Ovary (tissue), 9 donors: ENCODE data around the gene APOOL. TPM values are rescaled to one million over a fixed set of nuclear protein-coding genes. Genes with fewer than 3 reads are reported as not detected.

ENCODE experiments used
- DNase-seq, 5 donors: peaks; one replicate each; pipeline ENCODE4 v3.0.0-alpha.2; 2019 to 2020
- H3K27ac ChIP-seq, 2 donors: fragments of 200-600 bp; one replicate each; pipeline versions ENCODE4 v1.5.1 to v1.8.0; 2019 to 2022
- H3K27me3 ChIP-seq: fragments of 200-600 bp; one replicate; pipeline ENCODE4 v1.8.0; 2022
- H3K36me3 ChIP-seq: fragments of 200-600 bp; sonication (generic); one replicate; pipeline ENCODE4 v1.5.1; 2019
- H3K4me1 ChIP-seq: one replicate; pipeline ENCODE4 v1.8.1; 2013; ENCODE audit warnings: mild to moderate bottlenecking, moderate library complexity; ENCODE audit not compliant: insufficient read depth
- H3K4me3 ChIP-seq: fragments of 200-600 bp; sonication (generic); one replicate; pipeline ENCODE4 v1.5.1; 2017
- H3K9me3 ChIP-seq, 2 donors: fragments of 200-600 bp in 1 of 2; sonication (generic) in 1 of 2; one replicate each; pipeline versions ENCODE4 v1.5.1 to v1.8.1; 2013 to 2019; ENCODE audit warnings: mild to moderate bottlenecking in 1 of 2, moderate library complexity in 1 of 2
- CTCF ChIP-seq, 3 donors: fragments of 450-650 bp in 2 of 3; fragments of 200-600 bp in 1 of 3; IDR thresholded peaks; one replicate each; pipeline versions ENCODE4 v1.5.1 to v1.8.0; 2016 to 2022; ENCODE audit warnings: antibody characterized with exemption in 3 of 3, mild to moderate bottlenecking in 1 of 3
- EP300 ChIP-seq: sonication (generic); formaldehyde crosslinking; IDR thresholded peaks from one replicate; pipeline ENCODE4 v1.6.1; 2017; ENCODE audit warnings: antibody characterized with exemption
- POLR2A ChIP-seq: fragments of 450-650 bp; IDR thresholded peaks from one replicate; pipeline ENCODE4 v1.6.1; 2017; ENCODE audit warnings: antibody characterized with exemption, mild to moderate bottlenecking, moderate library complexity
- WGBS, 3 donors: extraction: QIAGEN DNeasy Blood & Tissue Kit in 1 of 3; methylation state at CpG; one replicate each; pipeline versions ENCODE4 v1.1.5 to v1.1.7; 2013 to 2017; 5-methylcytosine and 5-hydroxymethylcytosine counted together
- intact Hi-C, 4 donors: fragments of 100-400 bp; cut with DNase I; formaldehyde crosslinking; loops; one replicate each; pipeline versions ENCODE4 v1.11.0 to v1.15.1; 2022 to 2023
- polyA plus RNA-seq, 2 donors: library from polyadenylated mRNA; stranded (reverse); fragments of 200-250 nt in 1 of 2; fragments of 350-450 nt in 1 of 2; fragmentation: Illumina TruSeq in 1 of 2; extraction: RNeasy Lipid Tissue Mini Kit (QIAGEN cat#74804) in 1 of 2; gene quantifications; one replicate each; pipeline ENCODE4 v1.2.3, GENCODE V29; 2013 to 2014
- total RNA-seq, 7 donors: library from RNA; depleted of rRNA in 2 of 7; stranded (reverse); fragments of >200 nt in 2 of 7; fragmentation: NEBNext Ultra II Directional in 3 of 7; extraction: Animal tissue kit (Norgen Biotek cat#: 25700) in 3 of 7; gene quantifications; one replicate each; pipeline versions ENCODE4 v1.1.0 to v1.2.4, GENCODE V29; 2016 to 2023
- donor health status: DM: no; HTN: no; CAD: no; lungs with moderate emphysema.
- donor health status: DM: no; HTN: no; CAD: no.
- donor health status: Bipolar disorder and iron deficiency.
- donor health status: DM: yes; HTN: yes; CAD: no.
- donor health status: DM: no; HTN: no; CAD: no.
- donor health status: DM: yes; HTN: yes; CAD: no.

The APOOL gene
- total and polyA plus RNA-seq, 9 donors = 3.9 to 18.5 (median 11.8) TPM

- Histone ChIP-seq H3K4me1 (no peaks in the 10 kb centered on the region), H3K4me3 (no peak overlapping the region), H3K27ac (no peak overlapping the region), H3K27me3 (no peaks in the 10 kb centered on the region), H3K9me3 (no peaks in the 10 kb centered on the region), H3K36me3 (no peaks in the 10 kb centered on the region)
- TF ChIP-seq CTCF (IDR thresholded peaks at IDR 0.05) (no peak), POLR2A (no peak), EP300 (no peak)
- no peak for DNase-seq
- intact Hi-C loops = no loop called here
- 14 to 23% (median 20%) methylated on average over 2 of the region's 2 CpGs for WGBS, 3 donors
Measured at GRCh38 chrX:85111347-85111746, 107.7 kb downstream of the APOOL start.

- Histone ChIP-seq H3K27me3 (no peaks in the 10 kb centered on the region), H3K4me1 (no peaks in the 10 kb centered on the region), H3K27ac (no peak overlapping the region), H3K4me3 (no peak overlapping the region), H3K9me3 (no peaks in the 10 kb centered on the region), H3K36me3 (no peaks in the 10 kb centered on the region)
- TF ChIP-seq EP300 (no peak), CTCF (IDR thresholded peaks at IDR 0.05) (no peak), POLR2A (no peak)
- no peak for DNase-seq
- intact Hi-C loops = no loop called here
- 58 to 66% (median 60%) methylated on average over 9 of the region's 9 CpGs for WGBS, 3 donors
Measured at GRCh38 chrX:85112293-85112692, 108.6 kb downstream of the APOOL start.

GRCh38 chrX:85113746-85114145 is 110.1 kb downstream of the APOOL start:
- no peak for DNase-seq
- intact Hi-C loops = no loop called here
- H3K4me1 ChIP-seq = no peaks in the 10 kb centered on the region
- H3K36me3 ChIP-seq = no peaks in the 10 kb centered on the region
- H3K4me3 ChIP-seq = no peak overlapping the region
- no peaks in the 10 kb centered on the region for H3K9me3 ChIP-seq
- no peak overlapping the region for H3K27ac ChIP-seq
- no peaks in the 10 kb centered on the region for H3K27me3 ChIP-seq
- WGBS, 3 donors = 44 to 56% (median 47%) methylated on average over 2 of the region's 2 CpGs
- TF ChIP-seq CTCF (IDR thresholded peaks at IDR 0.05) (no peak), POLR2A (no peak), EP300 (no peak)

GRCh38 chrX:85114171-85114570 is 110.5 kb downstream of the APOOL start:
- TF ChIP-seq CTCF (IDR thresholded peaks at IDR 0.05) = no peak
- no peak for TF ChIP-seq EP300
- no peak for TF ChIP-seq POLR2A
- 63 to 72% (median 70%) methylated on average over 3 of the region's 3 CpGs for WGBS, 3 donors
- no peak for DNase-seq
- H3K27me3 ChIP-seq = no peaks in the 10 kb centered on the region
- H3K27ac ChIP-seq = no peak overlapping the region
- H3K4me3 ChIP-seq = no peak overlapping the region
- H3K9me3 ChIP-seq = no peaks in the 10 kb centered on the region
- intact Hi-C loops = no loop called here
- H3K36me3 ChIP-seq = no peaks in the 10 kb centered on the region
- no peaks in the 10 kb centered on the region for H3K4me1 ChIP-seq

- H3K27me3 ChIP-seq = no peaks in the 10 kb centered on the region
- H3K4me3 ChIP-seq = no peak overlapping the region
- no peak for TF ChIP-seq POLR2A
- TF ChIP-seq EP300 = no peak
- no peaks in the 10 kb centered on the region for H3K36me3 ChIP-seq
- DNase-seq = no peak
- no peak overlapping the region for H3K27ac ChIP-seq
- intact Hi-C loops = no loop called here
- no peaks in the 10 kb centered on the region for H3K4me1 ChIP-seq
- H3K9me3 ChIP-seq = no peaks in the 10 kb centered on the region
Measured at GRCh38 chrX:85114776-85115175, 111.1 kb downstream of the APOOL start.
